NCI-H69 (cell line): ENCODE data around the gene IRS2.

Experiments
- DNase-seq: peaks from one replicate; lab custom pipeline; 2025; lab: John Stamatoyannopoulos, UW

IRS2 gene

GRCh38 chr13:109758937-109759480 lies 27.4 kb downstream of the IRS2 start:
- DNase-seq: no peak

GRCh38 chr13:109756778-109757177 lies 29.6 kb downstream of the IRS2 start:
- no peak for DNase-seq

GRCh38 chr13:109755997-109756396 lies 30.4 kb downstream of the IRS2 start:
- DNase-seq: no peak

- no peak for DNase-seq
Observed at GRCh38 chr13:109755551-109755950, 30.8 kb downstream of the IRS2 start.

DNA sequence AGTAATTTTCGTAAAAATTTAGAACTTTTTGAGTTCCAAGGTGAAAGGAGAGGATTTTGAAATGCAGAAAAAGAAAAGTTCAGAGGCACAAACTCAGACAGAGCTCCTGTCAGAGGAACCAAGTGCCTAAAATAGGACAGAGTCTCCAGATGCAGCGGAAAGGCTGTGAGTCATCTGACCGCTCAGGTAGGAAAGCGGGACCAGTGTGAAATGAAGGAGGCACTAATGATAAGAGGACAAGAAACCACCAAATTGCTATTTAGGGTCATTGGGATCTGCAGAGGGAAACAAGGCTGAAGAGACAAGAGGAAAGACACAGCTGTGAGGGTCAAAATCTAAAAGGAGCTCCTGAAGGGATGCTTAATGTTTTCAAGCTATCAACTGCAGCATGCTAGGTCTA lies 34.9 kb downstream of the IRS2 start:
- DNase-seq: no peak

GRCh38 chr13:109750221-109750775 lies 36.1 kb downstream of the IRS2 start:
- no peak for DNase-seq

DNA sequence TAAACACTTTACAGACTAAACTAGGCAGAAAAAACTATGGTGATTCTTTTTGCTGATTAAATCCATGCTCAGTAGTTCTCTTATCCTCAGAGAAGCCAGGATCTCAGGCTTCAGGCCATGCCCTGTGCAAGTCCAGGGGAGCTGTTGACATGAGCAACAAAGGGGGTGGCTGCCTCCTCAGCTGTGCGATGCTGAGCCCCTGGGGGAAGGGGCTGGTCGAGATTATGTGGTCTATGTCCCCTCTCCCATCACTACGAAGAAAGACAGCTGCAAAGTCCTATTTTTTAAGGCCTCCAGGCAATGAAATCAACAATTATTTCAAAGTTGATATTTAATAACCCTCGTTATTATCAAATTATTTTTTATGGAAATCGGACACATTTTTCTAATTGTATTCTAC lies 37.0 kb downstream of the IRS2 start:
- DNase-seq: no peak

DNA sequence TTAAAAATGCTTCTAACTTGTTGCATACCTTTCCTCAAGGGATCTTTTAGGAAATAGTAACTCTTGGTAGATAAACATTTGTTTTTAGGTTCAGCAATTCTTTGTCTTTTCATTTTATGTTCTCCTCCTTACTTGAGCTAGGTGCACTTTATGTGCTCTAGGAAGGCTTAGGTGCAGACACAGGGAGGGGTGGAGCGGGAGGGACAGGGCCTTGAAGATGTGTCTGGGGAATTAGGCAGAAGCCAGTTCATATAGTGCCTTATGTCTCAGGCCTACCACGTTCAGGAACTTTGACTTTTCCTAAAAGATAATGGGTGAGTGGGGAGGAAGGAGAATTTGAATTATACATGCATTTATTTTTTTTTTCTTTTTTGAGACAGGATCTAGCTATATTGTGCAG lies 37.7 kb downstream of the IRS2 start:
- no peak for DNase-seq

DNA sequence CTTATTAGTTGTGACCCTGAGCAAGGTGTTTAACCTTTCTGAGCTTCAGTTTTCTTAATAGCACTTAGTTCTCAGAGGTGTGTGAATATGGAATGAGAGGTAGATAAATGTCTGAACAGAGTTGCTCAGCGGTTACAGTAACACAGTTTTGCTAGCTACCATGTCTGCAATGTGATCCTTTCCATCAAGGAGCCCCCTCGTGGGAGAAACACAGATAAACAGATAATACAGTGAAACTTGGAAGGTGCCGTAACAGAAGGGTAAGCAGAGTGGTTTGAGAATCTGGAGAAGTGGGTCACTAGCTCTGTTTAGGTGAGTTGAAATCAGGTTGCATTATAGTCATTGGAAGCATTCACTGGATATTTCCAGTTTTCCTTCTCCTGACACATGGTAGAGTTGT lies 38.9 kb downstream of the IRS2 start:
- peak; percentile 30 for DNase-seq

GRCh38 chr13:109746364-109746763 lies 40.0 kb downstream of the IRS2 start:
- DNase-seq: no peak

GRCh38 chr13:109745702-109746101 lies 40.7 kb downstream of the IRS2 start:
- no peak for DNase-seq

DNA sequence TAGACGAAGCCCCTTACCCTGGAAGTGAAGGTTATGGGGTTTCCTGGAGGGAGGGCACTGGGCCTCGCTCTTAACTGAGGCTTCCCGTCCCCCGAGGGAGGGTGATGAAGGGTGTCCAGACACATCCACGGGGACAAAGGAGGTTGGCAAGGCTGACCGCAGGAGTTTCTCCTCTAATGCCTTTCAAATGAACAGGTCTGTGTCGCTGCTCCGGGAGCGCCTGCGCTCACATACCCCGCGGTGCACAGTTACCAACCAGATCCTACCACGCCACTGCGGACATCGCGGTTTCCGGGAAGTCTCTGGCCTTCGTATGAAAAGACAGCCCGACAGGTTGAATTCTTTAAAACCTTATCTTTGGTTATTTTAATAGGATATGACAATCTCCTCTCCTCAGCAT lies 41.3 kb downstream of the IRS2 start:
- DNase-seq: no peak

DNA sequence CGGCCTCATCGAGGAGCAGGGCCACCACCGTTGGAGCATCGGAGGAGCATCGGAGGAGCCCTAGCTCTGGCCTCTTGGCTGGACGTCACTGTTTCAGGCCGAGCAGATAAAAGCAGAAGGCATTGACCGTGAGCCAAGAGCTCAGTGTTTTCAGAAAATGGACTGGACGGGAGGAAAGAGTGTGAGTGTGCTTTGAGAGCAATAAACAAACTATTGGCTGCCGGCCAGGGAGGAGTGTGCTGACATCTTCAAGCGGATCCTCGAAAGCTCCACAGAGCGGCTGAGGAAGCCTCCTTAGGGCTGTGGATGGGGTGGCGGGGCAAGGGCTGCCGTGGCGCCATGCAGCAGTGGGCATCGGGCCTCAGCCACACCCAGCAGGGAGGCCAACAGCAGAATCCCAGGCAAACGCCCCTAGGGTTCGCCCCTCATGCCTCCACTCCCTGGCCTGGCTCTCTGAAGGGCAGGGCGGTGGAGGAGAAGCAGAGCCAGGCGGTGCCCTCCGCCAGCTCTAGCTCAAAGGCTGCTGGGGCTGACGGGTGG lies 41.8 kb downstream of the IRS2 start:
- peak; percentile 30 for DNase-seq

DNA sequence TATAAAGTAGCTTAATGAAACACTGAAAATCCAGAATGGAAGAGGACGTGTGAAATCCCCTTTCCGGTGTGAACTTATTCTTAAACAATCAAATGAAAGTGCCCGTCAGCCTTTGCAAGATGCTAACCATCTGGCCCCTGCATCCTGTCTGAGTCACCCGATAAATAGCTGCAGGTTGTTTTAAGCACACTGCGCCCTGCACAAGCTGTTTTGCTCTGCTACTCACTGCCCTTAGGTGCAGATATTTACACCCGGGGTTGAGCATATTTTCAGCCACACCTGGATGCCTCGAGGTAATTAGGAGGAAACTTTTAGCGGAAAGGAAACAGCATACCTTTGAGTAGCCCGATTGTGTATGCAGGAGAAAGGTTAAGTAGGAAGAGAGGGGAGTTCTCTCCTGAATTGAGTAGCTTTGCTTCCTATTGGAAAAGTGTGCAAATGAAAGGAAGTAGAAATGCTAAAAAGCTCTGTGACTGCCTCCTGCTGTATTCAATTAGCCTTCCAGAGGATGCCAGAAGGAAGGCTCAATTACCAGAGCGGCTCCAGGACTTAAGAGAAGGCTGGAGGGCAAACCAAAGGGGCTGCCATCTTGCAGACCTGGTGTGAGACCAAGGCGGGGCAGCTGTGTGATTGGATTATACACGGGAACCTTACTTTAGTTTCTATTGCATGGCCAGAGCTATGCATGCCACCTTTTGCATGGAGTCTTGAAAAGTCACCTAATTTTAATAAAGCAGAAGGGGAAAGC lies 42.5 kb downstream of the IRS2 start:
- DNase-seq: peak; percentile 85

DNA sequence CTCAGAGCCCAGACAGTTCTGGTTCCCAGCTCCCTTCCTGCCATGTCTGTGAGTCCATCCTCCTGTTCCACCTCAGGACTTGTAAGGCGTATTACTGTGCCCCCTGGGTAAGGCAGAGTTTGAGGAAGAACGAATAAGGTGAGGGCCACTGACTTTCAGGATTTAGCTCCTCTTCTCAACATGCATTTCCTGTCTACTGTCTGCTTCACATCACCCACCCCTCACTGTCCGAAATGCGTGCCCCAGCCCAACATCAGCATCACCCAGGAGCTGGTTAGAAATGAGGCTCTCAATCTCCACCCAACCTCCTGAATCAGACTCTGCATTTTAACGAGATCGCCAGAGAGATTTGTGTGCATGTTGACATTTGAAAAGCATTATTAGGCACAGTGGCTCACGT lies 44.4 kb downstream of the IRS2 start:
- no peak for DNase-seq

GRCh38 chr13:109740721-109741120 lies 45.7 kb downstream of the IRS2 start:
- DNase-seq: no peak

GRCh38 chr13:109740121-109740520 lies 46.3 kb downstream of the IRS2 start:
- no peak for DNase-seq

- DNase-seq: no peak
Observed at GRCh38 chr13:109738298-109738746, 48.1 kb downstream of the IRS2 start.

DNA sequence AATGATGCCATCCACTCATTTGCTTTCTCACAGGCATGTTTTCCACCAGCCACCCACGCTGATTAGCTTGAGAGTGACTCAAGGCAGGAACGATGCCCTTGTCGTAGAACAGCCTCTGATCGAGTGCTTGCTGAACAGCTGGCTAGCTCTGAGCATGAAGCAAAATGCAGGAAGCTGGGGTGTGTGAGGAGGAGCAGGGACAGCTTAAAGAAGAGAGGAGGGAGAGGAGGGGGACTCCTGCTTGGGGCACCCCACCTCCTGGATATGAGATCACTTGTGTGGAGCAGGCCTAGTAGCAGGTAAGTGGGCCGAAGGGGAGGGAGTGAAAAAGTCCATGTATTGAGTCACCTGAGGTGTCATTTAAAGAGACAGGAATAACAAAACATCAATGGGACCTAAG lies 48.8 kb downstream of the IRS2 start:
- DNase-seq: no peak

- DNase-seq: no peak
Observed at GRCh38 chr13:109737046-109737573, 49.3 kb downstream of the IRS2 start.

DNA sequence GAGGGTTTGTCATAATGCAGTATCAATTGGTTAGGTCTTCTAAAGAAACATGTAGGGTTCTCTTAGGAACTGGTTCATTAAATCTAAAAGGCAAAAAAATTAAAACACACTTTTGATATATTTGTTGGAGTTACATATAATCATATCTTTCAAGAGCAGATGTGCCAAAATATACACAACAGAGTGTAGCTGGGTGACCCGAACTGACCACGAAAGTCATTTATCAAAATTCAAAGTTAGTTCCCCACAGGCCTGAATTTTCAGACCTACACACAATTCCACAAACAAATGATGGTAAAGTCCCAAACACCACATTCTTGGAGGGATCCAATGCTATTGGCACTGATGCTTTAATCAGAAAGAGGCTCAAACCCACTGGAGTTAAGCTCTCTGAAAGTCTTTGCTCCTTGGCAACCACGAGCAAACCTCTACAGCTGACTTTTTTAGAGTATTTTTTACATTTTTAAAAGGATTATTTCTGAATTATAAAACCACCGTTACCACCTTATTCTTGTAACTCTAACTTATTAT lies 50.9 kb downstream of the IRS2 start:
- DNase-seq: no peak

DNA sequence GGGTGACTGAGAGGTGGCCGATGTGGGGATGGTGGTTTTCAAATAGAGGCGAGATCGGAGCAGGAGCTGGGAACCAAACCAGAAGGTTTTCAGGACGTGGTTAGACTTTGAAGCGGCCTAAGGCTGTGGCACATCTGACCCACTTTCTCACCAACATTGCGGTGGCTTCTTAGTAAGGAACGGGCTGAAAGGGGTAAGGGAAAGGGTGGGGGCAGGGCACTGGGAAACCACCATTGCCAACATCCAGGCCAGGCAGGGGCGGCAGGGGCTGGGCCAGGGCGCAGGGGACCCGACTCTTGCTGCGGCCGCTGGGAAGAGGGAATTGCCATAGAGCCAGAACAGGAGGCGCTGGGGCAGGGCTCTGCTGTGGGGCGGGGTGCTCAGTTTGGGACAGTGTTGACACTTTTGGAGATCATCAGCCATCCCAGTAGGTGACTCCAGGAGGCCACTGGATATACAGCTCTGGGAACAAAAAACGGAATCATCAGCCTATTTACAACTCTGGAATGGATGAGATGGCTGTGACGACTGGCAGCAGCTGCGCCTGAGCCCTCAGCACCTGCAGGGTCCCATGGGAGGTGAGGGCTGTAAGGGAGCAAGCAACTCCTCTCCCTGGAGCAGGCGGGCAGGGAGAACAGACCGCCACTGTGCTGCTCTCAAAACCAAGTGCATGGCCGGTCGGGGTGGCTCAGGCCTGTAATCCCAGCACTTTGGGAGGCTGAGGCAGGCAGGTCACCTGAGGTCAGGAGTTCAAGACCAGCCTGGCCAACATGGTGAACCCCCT lies 52.2 kb downstream of the IRS2 start:
- no peak for DNase-seq
